H1 (cell line): Measurements from ENCODE around the gene YWHAG. TPM values are rescaled to one million over a fixed set of nuclear protein-coding genes. Genes with fewer than 3 reads are reported as not detected.

Experiments
- BRCA1 ChIP-seq: IDR thresholded peaks from 2 replicates; pipeline ENCODE4 v1.6.1; 2012; ENCODE audit warnings: low read depth, low read length, improper control_type of control experiment
- CHD1 ChIP-seq: IDR thresholded peaks from 2 replicates; pipeline ENCODE4 v1.6.1; 2012; ENCODE audit warnings: low read depth, low read length, improper control_type of control experiment
- EP300 ChIP-seq, 2 experiments: IDR thresholded peaks; 1 replicate in 1 of 2; 2 replicates in 1 of 2; pipeline ENCODE4 v1.6.1; 2011 to 2012; ENCODE audit warnings: low read depth in 2 of 2, low read length in 2 of 2, mild to moderate bottlenecking in 2 of 2, borderline replicate concordance in 1 of 2, inconsistent platforms in 1 of 2, moderate library complexity in 1 of 2
- NANOG ChIP-seq: IDR thresholded peaks from 2 replicates; pipeline ENCODE4 v1.6.1; 2011; ENCODE audit warnings: low read length, low read depth, mild to moderate bottlenecking, inconsistent platforms; ENCODE audit not compliant: insufficient read depth, poor library complexity, severe bottlenecking
- NRF1 ChIP-seq: IDR thresholded peaks from 2 replicates; pipeline ENCODE4 v1.6.1; 2011; ENCODE audit warnings: mild to moderate bottlenecking, low read depth, low read length, improper control_type of control experiment
- RAD21 ChIP-seq, 2 experiments: IDR thresholded peaks in 1 of 2; conservative IDR thresholded peaks in 1 of 2; 2 replicates each; pipeline ENCODE4 v1.6.1; 2011; ENCODE audit warnings: low read depth in 2 of 2, low read length in 2 of 2, improper control_type of control experiment in 1 of 2, inconsistent platforms in 1 of 2, mild to moderate bottlenecking in 1 of 2, moderate library complexity in 1 of 2
- SAP30 ChIP-seq: fragments of 300-600 bp; sonication (generic); IDR thresholded peaks from 2 replicates; pipeline ENCODE4 v1.7.1; 2012; ENCODE audit warnings: low read length, moderate library complexity, mild to moderate bottlenecking, inconsistent platforms; ENCODE audit not compliant: insufficient read depth, insufficient replicate concordance
- SIN3A ChIP-seq, 2 experiments: IDR thresholded peaks in 1 of 2; conservative IDR thresholded peaks in 1 of 2; 2 replicates each; pipeline ENCODE4 v1.6.1; 2011 to 2012; ENCODE audit warnings: low read length in 2 of 2, improper control_type of control experiment in 1 of 2, low read depth in 1 of 2, mild to moderate bottlenecking in 1 of 2
- SIX5 ChIP-seq: IDR thresholded peaks from 2 replicates; pipeline ENCODE4 v1.6.1; 2011; ENCODE audit warnings: mild to moderate bottlenecking, low read depth, low read length
- TAF1 ChIP-seq: IDR thresholded peaks from 2 replicates; pipeline ENCODE4 v1.6.1; 2011; ENCODE audit warnings: mild to moderate bottlenecking, low read depth, low read length
- polyA plus RNA-seq, 7 experiments: library from polyadenylated mRNA; depleted of rRNA in 3 of 7; stranded (reverse) in 5 of 7; unstranded in 2 of 7; fragments of >200 nt in 5 of 7; fragments of 200-250 nt in 2 of 7; gene quantifications; 1 replicate in 5 of 7; 2 replicates in 1 of 7; 4 replicates in 1 of 7; pipeline versions ENCODE4 v1.2.1 to v1.2.3, GENCODE V29; 2011 to 2013; ENCODE audit warnings: missing spikeins in 2 of 7, mixed read lengths in 2 of 7
- total RNA-seq: library from RNA; stranded (reverse); fragmentation: NEBNext Ultra II Directional; extraction: Animal tissue kit (Norgen Biotek cat#: 25700); gene quantifications from 2 replicates; pipeline ENCODE4 v1.2.1, GENCODE V29; 2021
- TF ChIP-seq, protein P1 (sequence below): fragments of 300-600 bp; sonication (generic); IDR thresholded peaks from 2 replicates; pipeline ENCODE4 v1.7.1; 2012; ENCODE audit warnings: low read length, moderate library complexity, mild to moderate bottlenecking, inconsistent platforms; ENCODE audit not compliant: insufficient replicate concordance

YWHAG gene
- total and polyA plus RNA-seq, 2 of the 8 experiments (the other 6 are each of a cell fraction or from before 2014, with no cell fraction given): 57.2 to 241 TPM

DNA sequence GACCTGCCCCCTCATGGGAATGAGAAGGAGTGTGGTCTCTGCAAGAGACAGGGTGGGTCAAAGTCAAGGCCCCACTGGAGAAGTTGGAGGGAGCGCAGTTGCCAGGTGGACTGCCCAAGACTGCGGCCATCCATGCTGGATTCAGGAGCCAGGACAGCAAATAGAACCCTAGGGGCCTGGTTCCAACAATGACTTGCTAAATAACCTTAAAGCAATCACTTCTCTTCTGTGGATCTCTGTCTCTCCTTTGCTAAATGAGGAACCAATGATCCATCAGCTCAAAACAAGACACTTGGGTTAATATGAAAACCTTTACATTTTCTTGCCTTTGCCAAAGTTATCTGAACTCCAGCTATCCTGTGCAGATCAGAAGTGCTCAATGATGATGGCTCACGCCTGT, 12.6 kb upstream of the YWHAG start (continued):
- TF ChIP-seq, protein P1, sequence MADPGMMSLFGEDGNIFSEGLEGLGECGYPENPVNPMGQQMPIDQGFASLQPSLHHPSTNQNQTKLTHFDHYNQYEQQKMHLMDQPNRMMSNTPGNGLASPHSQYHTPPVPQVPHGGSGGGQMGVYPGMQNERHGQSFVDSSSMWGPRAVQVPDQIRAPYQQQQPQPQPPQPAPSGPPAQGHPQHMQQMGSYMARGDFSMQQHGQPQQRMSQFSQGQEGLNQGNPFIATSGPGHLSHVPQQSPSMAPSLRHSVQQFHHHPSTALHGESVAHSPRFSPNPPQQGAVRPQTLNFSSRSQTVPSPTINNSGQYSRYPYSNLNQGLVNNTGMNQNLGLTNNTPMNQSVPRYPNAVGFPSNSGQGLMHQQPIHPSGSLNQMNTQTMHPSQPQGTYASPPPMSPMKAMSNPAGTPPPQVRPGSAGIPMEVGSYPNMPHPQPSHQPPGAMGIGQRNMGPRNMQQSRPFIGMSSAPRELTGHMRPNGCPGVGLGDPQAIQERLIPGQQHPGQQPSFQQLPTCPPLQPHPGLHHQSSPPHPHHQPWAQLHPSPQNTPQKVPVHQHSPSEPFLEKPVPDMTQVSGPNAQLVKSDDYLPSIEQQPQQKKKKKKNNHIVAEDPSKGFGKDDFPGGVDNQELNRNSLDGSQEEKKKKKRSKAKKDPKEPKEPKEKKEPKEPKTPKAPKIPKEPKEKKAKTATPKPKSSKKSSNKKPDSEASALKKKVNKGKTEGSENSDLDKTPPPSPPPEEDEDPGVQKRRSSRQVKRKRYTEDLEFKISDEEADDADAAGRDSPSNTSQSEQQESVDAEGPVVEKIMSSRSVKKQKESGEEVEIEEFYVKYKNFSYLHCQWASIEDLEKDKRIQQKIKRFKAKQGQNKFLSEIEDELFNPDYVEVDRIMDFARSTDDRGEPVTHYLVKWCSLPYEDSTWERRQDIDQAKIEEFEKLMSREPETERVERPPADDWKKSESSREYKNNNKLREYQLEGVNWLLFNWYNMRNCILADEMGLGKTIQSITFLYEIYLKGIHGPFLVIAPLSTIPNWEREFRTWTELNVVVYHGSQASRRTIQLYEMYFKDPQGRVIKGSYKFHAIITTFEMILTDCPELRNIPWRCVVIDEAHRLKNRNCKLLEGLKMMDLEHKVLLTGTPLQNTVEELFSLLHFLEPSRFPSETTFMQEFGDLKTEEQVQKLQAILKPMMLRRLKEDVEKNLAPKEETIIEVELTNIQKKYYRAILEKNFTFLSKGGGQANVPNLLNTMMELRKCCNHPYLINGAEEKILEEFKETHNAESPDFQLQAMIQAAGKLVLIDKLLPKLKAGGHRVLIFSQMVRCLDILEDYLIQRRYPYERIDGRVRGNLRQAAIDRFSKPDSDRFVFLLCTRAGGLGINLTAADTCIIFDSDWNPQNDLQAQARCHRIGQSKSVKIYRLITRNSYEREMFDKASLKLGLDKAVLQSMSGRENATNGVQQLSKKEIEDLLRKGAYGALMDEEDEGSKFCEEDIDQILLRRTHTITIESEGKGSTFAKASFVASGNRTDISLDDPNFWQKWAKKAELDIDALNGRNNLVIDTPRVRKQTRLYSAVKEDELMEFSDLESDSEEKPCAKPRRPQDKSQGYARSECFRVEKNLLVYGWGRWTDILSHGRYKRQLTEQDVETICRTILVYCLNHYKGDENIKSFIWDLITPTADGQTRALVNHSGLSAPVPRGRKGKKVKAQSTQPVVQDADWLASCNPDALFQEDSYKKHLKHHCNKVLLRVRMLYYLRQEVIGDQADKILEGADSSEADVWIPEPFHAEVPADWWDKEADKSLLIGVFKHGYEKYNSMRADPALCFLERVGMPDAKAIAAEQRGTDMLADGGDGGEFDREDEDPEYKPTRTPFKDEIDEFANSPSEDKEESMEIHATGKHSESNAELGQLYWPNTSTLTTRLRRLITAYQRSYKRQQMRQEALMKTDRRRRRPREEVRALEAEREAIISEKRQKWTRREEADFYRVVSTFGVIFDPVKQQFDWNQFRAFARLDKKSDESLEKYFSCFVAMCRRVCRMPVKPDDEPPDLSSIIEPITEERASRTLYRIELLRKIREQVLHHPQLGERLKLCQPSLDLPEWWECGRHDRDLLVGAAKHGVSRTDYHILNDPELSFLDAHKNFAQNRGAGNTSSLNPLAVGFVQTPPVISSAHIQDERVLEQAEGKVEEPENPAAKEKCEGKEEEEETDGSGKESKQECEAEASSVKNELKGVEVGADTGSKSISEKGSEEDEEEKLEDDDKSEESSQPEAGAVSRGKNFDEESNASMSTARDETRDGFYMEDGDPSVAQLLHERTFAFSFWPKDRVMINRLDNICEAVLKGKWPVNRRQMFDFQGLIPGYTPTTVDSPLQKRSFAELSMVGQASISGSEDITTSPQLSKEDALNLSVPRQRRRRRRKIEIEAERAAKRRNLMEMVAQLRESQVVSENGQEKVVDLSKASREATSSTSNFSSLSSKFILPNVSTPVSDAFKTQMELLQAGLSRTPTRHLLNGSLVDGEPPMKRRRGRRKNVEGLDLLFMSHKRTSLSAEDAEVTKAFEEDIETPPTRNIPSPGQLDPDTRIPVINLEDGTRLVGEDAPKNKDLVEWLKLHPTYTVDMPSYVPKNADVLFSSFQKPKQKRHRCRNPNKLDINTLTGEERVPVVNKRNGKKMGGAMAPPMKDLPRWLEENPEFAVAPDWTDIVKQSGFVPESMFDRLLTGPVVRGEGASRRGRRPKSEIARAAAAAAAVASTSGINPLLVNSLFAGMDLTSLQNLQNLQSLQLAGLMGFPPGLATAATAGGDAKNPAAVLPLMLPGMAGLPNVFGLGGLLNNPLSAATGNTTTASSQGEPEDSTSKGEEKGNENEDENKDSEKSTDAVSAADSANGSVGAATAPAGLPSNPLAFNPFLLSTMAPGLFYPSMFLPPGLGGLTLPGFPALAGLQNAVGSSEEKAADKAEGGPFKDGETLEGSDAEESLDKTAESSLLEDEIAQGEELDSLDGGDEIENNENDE: no peak
- TF ChIP-seq SIN3A (conservative IDR thresholded peaks at IDR 0.05 in 1 of 2, IDR thresholded peaks at IDR 0.05 in 1 of 2; ENCODE audit: low read depth in 1 of 2, low read length in 2 of 2) (no peak), SAP30 (no peak), RAD21 (IDR thresholded peaks at IDR 0.05 in 1 of 2, conservative IDR thresholded peaks at IDR 0.05 in 1 of 2; ENCODE audit: low read depth in 2 of 2, low read length in 2 of 2) (no peak), CHD1 (no peak), BRCA1 (no peak), NRF1 (no peak), TAF1 (no peak), NANOG (no peak), SIX5 (no peak), EP300 (IDR thresholded peaks at IDR 0.05; ENCODE audit: borderline replicate concordance in 1 of 2, low read depth in 2 of 2, low read length in 2 of 2) (no peak)
